Peyer's patch (tissue), 4 donors: Measurements from ENCODE around the gene MACROD2.

ENCODE experiments used
- CTCF ChIP-seq, 6 experiments: fragments of 450-650 bp in 4 of 6; fragments of 200-600 bp in 2 of 6; sonication (generic) in 1 of 6; IDR thresholded peaks; one replicate each; pipeline ENCODE4 v1.5.1; 2017 to 2019; ENCODE audit warnings: antibody characterized with exemption in 6 of 6, mild to moderate bottlenecking in 3 of 6, moderate library complexity in 1 of 6
- POLR2A ChIP-seq, 2 donors: fragments of 450-650 bp; IDR thresholded peaks; one replicate each; pipeline ENCODE4 v1.5.1; 2017; ENCODE audit warnings: antibody characterized with exemption in 2 of 2, mild to moderate bottlenecking in 2 of 2, moderate library complexity in 2 of 2

- TF ChIP-seq CTCF (IDR thresholded peaks at IDR 0.05) = no peak
- no peak for TF ChIP-seq POLR2A (IDR thresholded peaks at IDR 0.05)
These were observed 1616.2 kb downstream of the MACROD2 start for GRCh38 chr20:15611541-15611940.
